ENCODE results near the gene RRP1B. TPM values are rescaled to one million over a fixed set of nuclear protein-coding genes. Genes with fewer than 3 reads are reported as not detected.
A peak's percentile ranks its signal among the peaks of the same experiment; 100 is the strongest.
"Not testable (repeated sequence)": the region's sequence is repeated elsewhere in the genome, so short reads cannot be mapped to it uniquely, and the experiment has no call there.

Gene RRP1B
- total and polyA plus RNA-seq, 2 experiments from 2014 or later, result 13.6 to 15.0 TPM

- 48 to 53% methylated on average over 29 of the region's 29 CpGs for WGBS, 2 experiments (ENCODE audit: low coverage in 1 of 2, low lambda C conversion rate in 2 of 2, missing lambda C conversion rate in 2 of 2)
Measured at GRCh38 chr21:43703035-43703880, 43.9 kb downstream of the RRP1B start.

GRCh38 chr21:43707462-43707861, 48.1 kb downstream of the RRP1B start:
- H3K79me2 ChIP-seq (ENCODE audit: insufficient read depth), result no peaks in the 10 kb centered on the region
- H3K4me2 ChIP-seq (ENCODE audit: unreplicated experiment), result no peak overlapping the region
- no peaks in the 10 kb centered on the region for H3K36me3 ChIP-seq (ENCODE audit: low read depth)
- H4K20me1 ChIP-seq (ENCODE audit: insufficient read depth), result no peaks in the 10 kb centered on the region
- 94% methylated on average over 9 of the region's 9 CpGs for WGBS, 2 experiments (ENCODE audit: low coverage in 1 of 2, low lambda C conversion rate in 2 of 2, missing lambda C conversion rate in 2 of 2)
- TF ChIP-seq EZH2 (IDR thresholded peaks at IDR 0.05; ENCODE audit: insufficient read depth, poor library complexity, severe bottlenecking) (no peak), EZH2phosphoT487 (IDR thresholded peaks at IDR 0.05; ENCODE audit: insufficient read depth, low read depth) (no peak)
- H3K9me3 ChIP-seq (ENCODE audit: low read depth), result no peaks in the 10 kb centered on the region
- no peak overlapping the region for H3K27ac ChIP-seq
- no peak overlapping the region for H3K9ac ChIP-seq
- H3K4me3 ChIP-seq, result no peak overlapping the region
- H3K4me1 ChIP-seq (ENCODE audit: insufficient read depth), result peaks cover 16% of the 10 kb centered on the region
- no peak for DNase-seq
- no peaks in the 10 kb centered on the region for H3K9me2 ChIP-seq (ENCODE audit: insufficient read depth)
- in situ Hi-C loops (cut with MboI), result no loop called here
- H2AFZ ChIP-seq, result no peak overlapping the region
- no peaks in the 10 kb centered on the region for H3K27me3 ChIP-seq (replicated peaks; ENCODE audit: insufficient read depth)
- no peaks in the 10 kb centered on the region; the same call in 1 of the 2 replicates for H3F3A ChIP-seq (ENCODE audit: insufficient read depth)

More at GRCh38 chr21:43703035-43703880, 43.9 kb downstream of the RRP1B start:
- Histone ChIP-seq H3K9me2 (ENCODE audit: insufficient read depth) (no peaks in the 10 kb centered on the region), H3K4me3 (no peak overlapping the region; the same call in 1 of the 2 replicates), H4K20me1 (ENCODE audit: insufficient read depth) (no peaks in the 10 kb centered on the region), H3K27ac (no peak overlapping the region), H3K27me3 (replicated peaks; ENCODE audit: insufficient read depth) (no peaks in the 10 kb centered on the region), H3K9ac (0 out of 2 replicates have a peak overlapping the region, but pooled peaks have one; percentile 11), H3K4me2 (ENCODE audit: unreplicated experiment) (peak overlapping the region; percentile 16), H3K79me2 (ENCODE audit: insufficient read depth) (no peaks in the 10 kb centered on the region), H3K36me3 (ENCODE audit: low read depth) (no peaks in the 10 kb centered on the region), H3K9me3 (ENCODE audit: low read depth) (no peaks in the 10 kb centered on the region), H3F3A (ENCODE audit: insufficient read depth) (no peaks in the 10 kb centered on the region; the same call in 1 of the 2 replicates), H3K4me1 (ENCODE audit: insufficient read depth) (0 out of 2 replicates have a peak, but pooled peaks cover 9% of the 10 kb centered on the region), H2AFZ (peak overlapping the region; percentile 56; the same call in 1 of the 2 replicates)
- no peak for TF ChIP-seq EZH2 (IDR thresholded peaks at IDR 0.05; ENCODE audit: insufficient read depth, poor library complexity, severe bottlenecking)
- no peak for TF ChIP-seq EZH2phosphoT487 (IDR thresholded peaks at IDR 0.05; ENCODE audit: insufficient read depth, low read depth)
- in situ Hi-C loops (cut with MboI), result no loop called here
- DNase-seq, result peak; percentile 50

GRCh38 chr21:43708745-43709381, 49.5 kb downstream of the RRP1B start:
- no peak overlapping the region for H3K9ac ChIP-seq
- in situ Hi-C loops (cut with MboI), result no loop called here
- WGBS, 2 experiments (ENCODE audit: low coverage in 1 of 2, low lambda C conversion rate in 2 of 2, missing lambda C conversion rate in 2 of 2), result 88 to 89% methylated on average over 13 of the region's 13 CpGs
- H2AFZ ChIP-seq, result no peak overlapping the region
- DNase-seq, result no peak
- H4K20me1 ChIP-seq (ENCODE audit: insufficient read depth), result no peaks in the 10 kb centered on the region
- H3K27me3 ChIP-seq (replicated peaks; ENCODE audit: insufficient read depth), result no peaks in the 10 kb centered on the region
- TF ChIP-seq EZH2phosphoT487 (IDR thresholded peaks at IDR 0.05; ENCODE audit: insufficient read depth, low read depth), result no peak
- no peak for TF ChIP-seq EZH2 (IDR thresholded peaks at IDR 0.05; ENCODE audit: insufficient read depth, poor library complexity, severe bottlenecking)
- H3K9me3 ChIP-seq (ENCODE audit: low read depth), result no peaks in the 10 kb centered on the region
- H3K27ac ChIP-seq, result no peak overlapping the region
- H3K4me3 ChIP-seq, result no peak overlapping the region
- no peak overlapping the region for H3K4me2 ChIP-seq (ENCODE audit: unreplicated experiment)
- H3K79me2 ChIP-seq (ENCODE audit: insufficient read depth), result no peaks in the 10 kb centered on the region
- H3F3A ChIP-seq (ENCODE audit: insufficient read depth), result no peaks in the 10 kb centered on the region; the same call in 1 of the 2 replicates
- no peaks in the 10 kb centered on the region for H3K36me3 ChIP-seq (ENCODE audit: low read depth)
- no peaks in the 10 kb centered on the region for H3K9me2 ChIP-seq (ENCODE audit: insufficient read depth)
- H3K4me1 ChIP-seq (ENCODE audit: insufficient read depth), result peaks cover 13% of the 10 kb centered on the region

GRCh38 chr21:43712268-43712942, 53.0 kb downstream of the RRP1B start:
- 0 out of 2 replicates have a peak overlapping the region, but pooled peaks have one; percentile 5 for H3K9ac ChIP-seq

GRCh38 chr21:43713123-43713522, 53.8 kb downstream of the RRP1B start:
- H3K9me2 ChIP-seq (ENCODE audit: insufficient read depth); H3F3A ChIP-seq (ENCODE audit: insufficient read depth); H3K27ac ChIP-seq; H4K20me1 ChIP-seq (ENCODE audit: insufficient read depth); H3K79me2 ChIP-seq (ENCODE audit: insufficient read depth); in situ Hi-C loops (cut with MboI); H3K9me3 ChIP-seq (ENCODE audit: low read depth); H3K27me3 ChIP-seq (replicated peaks; ENCODE audit: insufficient read depth); H3K4me3 ChIP-seq; H2AFZ ChIP-seq; H3K36me3 ChIP-seq (ENCODE audit: low read depth); H3K9ac ChIP-seq; DNase-seq; H3K4me2 ChIP-seq (ENCODE audit: unreplicated experiment): not testable (repeated sequence)
- WGBS, 2 experiments (ENCODE audit: low coverage in 1 of 2, low lambda C conversion rate in 2 of 2, missing lambda C conversion rate in 2 of 2), result 86 to 94% methylated on average over 6 of the region's 6 CpGs
- peaks cover 13% of the 10 kb centered on the region for H3K4me1 ChIP-seq (ENCODE audit: insufficient read depth)

More at GRCh38 chr21:43712268-43712942, 53.0 kb downstream of the RRP1B start:
- no peaks in the 10 kb centered on the region for H3K79me2 ChIP-seq (ENCODE audit: insufficient read depth)
- H3K4me3 ChIP-seq, result 0 out of 2 replicates have a peak overlapping the region, but pooled peaks have one; percentile 17
- H3K36me3 ChIP-seq (ENCODE audit: low read depth), result no peaks in the 10 kb centered on the region
- no peaks in the 10 kb centered on the region for H4K20me1 ChIP-seq (ENCODE audit: insufficient read depth)
- H3K4me1 ChIP-seq (ENCODE audit: insufficient read depth), result peaks cover 13% of the 10 kb centered on the region
- H2AFZ ChIP-seq, result peak overlapping the region; percentile 31
- WGBS, 2 experiments (ENCODE audit: low coverage in 1 of 2, low lambda C conversion rate in 2 of 2, missing lambda C conversion rate in 2 of 2), result 46 to 50% methylated on average over 13 of the region's 13 CpGs
- DNase-seq, result peak; percentile 78
- no peaks in the 10 kb centered on the region for H3K27me3 ChIP-seq (replicated peaks; ENCODE audit: insufficient read depth)
- TF ChIP-seq EZH2phosphoT487 (IDR thresholded peaks at IDR 0.05; ENCODE audit: insufficient read depth, low read depth), result no peak
- no peak for TF ChIP-seq EZH2 (IDR thresholded peaks at IDR 0.05; ENCODE audit: insufficient read depth, poor library complexity, severe bottlenecking)
- no peaks in the 10 kb centered on the region for H3K9me2 ChIP-seq (ENCODE audit: insufficient read depth)
- H3K9me3 ChIP-seq (ENCODE audit: low read depth), result no peaks in the 10 kb centered on the region
- in situ Hi-C loops (cut with MboI), result no loop called here
- peaks cover 3% of the 10 kb centered on the region for H3F3A ChIP-seq (ENCODE audit: insufficient read depth)
- peak overlapping the region; percentile 42 for H3K27ac ChIP-seq
- peak overlapping the region; percentile 59 for H3K4me2 ChIP-seq (ENCODE audit: unreplicated experiment)
